ENCODE measurements around the gene NXNL2.

NXNL2 gene

DNA sequence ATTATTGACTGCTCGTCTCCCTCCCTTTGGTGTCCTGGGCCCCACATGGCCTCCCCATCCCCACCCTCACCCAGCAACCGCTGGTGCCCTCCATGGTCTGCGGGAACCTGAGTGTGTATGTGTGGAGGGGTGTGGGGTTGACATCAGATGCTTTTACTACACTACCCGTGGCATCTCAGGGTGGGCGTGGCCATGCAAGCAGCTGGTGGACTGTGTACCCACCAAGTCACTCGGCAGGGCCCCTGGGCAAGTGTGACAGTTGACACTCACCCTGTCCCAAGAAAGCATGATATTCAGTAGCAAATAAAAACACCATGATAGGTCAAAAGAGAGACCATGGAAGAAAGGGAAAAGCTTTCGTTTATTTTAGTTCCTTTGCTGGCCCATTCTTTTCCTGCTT, 7.4 kb upstream of the NXNL2 start:
- Histone ChIP-seq H3K36me3 (ENCODE audit: control insufficient read depth, insufficient read depth, low read length) (no peaks in the 10 kb centered on the region), H3K4me3 (replicated peaks; ENCODE audit: low read depth, low read length) (no peak overlapping the region), H3K27me3 (replicated peaks; ENCODE audit: control insufficient read depth, insufficient read depth, low read length) (no peaks in the 10 kb centered on the region; the same call in 1 of the 2 replicates)
- DNase-seq (ENCODE audit: extremely low read depth, insufficient read length) = no peak
- TF ChIP-seq, protein P1, sequence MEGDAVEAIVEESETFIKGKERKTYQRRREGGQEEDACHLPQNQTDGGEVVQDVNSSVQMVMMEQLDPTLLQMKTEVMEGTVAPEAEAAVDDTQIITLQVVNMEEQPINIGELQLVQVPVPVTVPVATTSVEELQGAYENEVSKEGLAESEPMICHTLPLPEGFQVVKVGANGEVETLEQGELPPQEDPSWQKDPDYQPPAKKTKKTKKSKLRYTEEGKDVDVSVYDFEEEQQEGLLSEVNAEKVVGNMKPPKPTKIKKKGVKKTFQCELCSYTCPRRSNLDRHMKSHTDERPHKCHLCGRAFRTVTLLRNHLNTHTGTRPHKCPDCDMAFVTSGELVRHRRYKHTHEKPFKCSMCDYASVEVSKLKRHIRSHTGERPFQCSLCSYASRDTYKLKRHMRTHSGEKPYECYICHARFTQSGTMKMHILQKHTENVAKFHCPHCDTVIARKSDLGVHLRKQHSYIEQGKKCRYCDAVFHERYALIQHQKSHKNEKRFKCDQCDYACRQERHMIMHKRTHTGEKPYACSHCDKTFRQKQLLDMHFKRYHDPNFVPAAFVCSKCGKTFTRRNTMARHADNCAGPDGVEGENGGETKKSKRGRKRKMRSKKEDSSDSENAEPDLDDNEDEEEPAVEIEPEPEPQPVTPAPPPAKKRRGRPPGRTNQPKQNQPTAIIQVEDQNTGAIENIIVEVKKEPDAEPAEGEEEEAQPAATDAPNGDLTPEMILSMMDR (IDR thresholded peaks at IDR 0.05; ENCODE audit: insufficient read depth, low read length, poor library complexity, severe bottlenecking) = no peak

DNA sequence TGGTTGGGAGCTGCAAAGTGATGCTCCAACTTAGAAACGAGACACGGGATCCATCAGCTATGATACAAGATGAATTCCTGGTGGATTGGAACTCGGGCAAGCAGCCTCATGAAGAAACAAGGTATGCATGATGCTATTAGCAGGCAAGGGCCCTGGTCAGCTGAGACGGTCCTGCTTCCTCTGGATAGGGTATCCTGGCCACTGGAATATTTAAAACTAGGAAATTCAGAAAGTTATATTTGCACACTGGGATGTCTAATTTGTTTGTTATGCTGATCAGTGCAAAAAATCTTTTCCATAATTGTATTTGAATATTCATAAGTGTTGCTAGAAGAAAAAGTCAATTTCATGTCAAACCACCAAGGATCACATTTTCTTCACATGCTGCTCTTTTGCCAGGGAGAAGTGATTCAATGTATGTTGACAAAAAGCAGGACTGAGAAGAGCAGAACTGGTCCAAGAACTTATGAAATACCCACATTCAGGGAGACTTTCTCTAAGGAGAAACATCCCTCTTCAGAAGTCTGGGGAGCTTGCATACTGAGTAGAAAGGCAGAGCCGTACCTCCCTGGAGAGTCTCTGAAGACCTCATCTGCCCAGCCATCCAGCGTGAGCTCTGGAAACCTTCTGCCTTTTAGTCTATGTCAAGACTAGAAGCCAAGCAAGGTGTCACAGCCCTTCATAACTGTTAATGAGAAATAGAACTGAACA, 6.7 kb upstream of the NXNL2 start:
- H3K27me3 ChIP-seq (replicated peaks; ENCODE audit: control insufficient read depth, insufficient read depth, low read length) = no peaks in the 10 kb centered on the region; the same call in 1 of the 2 replicates
- TF ChIP-seq, protein P1 (IDR thresholded peaks at IDR 0.05; ENCODE audit: insufficient read depth, low read length, poor library complexity, severe bottlenecking) = no peak
- no peak for DNase-seq (ENCODE audit: extremely low read depth, insufficient read length)
- H3K36me3 ChIP-seq (ENCODE audit: control insufficient read depth, insufficient read depth, low read length) = no peaks in the 10 kb centered on the region
- no peak overlapping the region for H3K4me3 ChIP-seq (replicated peaks; ENCODE audit: low read depth, low read length)

DNA sequence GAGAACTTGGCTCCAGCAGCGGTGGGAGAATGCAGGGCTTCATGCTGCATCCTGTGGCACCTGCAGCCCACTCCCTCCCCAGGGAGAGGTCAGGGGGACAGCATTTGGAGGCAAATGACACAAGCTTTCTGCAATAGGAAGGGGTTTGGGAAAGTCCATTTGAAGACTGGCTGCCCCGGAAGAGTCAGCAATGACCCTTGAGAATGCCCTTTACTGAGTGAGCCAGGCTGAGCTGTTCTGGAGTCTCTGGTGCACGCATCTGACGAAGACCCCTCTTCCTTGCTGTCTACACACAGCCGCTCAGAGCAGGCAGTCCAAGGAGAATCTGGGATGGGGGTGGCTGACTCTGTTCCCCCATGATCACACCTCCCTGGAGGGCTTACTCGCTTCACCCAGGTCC, 5.5 kb upstream of the NXNL2 start:
- TF ChIP-seq, protein P1 (IDR thresholded peaks at IDR 0.05; ENCODE audit: insufficient read depth, low read length, poor library complexity, severe bottlenecking) = no peak
- H3K27me3 ChIP-seq (replicated peaks; ENCODE audit: control insufficient read depth, insufficient read depth, low read length) = no peaks in the 10 kb centered on the region; the same call in none of the 2 replicates
- no peaks in the 10 kb centered on the region for H3K36me3 ChIP-seq (ENCODE audit: control insufficient read depth, insufficient read depth, low read length)
- H3K4me3 ChIP-seq (replicated peaks; ENCODE audit: low read depth, low read length) = no peak overlapping the region
- no peak for DNase-seq (ENCODE audit: extremely low read depth, insufficient read length)

DNA sequence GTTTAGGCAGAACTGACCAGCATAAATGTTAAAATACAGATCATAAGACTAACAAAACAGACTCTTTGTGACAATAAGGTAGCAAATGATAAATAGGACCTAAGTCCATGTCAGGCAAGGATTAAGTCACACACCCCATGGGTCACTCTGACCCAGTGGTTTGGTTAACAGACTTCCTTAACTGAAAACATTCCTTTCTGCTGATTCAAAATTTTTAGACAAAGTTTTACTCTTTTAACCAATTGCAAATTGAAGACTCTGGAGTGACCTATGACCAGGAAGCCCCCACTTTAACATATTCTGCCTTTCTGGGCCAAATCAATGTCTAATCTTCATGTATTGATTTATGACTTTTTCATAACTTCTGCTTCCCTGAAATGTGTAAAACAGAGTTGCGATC, 4.9 kb upstream of the NXNL2 start:
- DNase-seq (ENCODE audit: extremely low read depth, insufficient read length) = no peak
- H3K4me3 ChIP-seq (replicated peaks; ENCODE audit: low read depth, low read length) = no peak overlapping the region
- no peaks in the 10 kb centered on the region; the same call in none of the 2 replicates for H3K27me3 ChIP-seq (replicated peaks; ENCODE audit: control insufficient read depth, insufficient read depth, low read length)
- TF ChIP-seq, protein P1 (IDR thresholded peaks at IDR 0.05; ENCODE audit: insufficient read depth, low read length, poor library complexity, severe bottlenecking) = no peak
- no peaks in the 10 kb centered on the region for H3K36me3 ChIP-seq (ENCODE audit: control insufficient read depth, insufficient read depth, low read length)

DNA sequence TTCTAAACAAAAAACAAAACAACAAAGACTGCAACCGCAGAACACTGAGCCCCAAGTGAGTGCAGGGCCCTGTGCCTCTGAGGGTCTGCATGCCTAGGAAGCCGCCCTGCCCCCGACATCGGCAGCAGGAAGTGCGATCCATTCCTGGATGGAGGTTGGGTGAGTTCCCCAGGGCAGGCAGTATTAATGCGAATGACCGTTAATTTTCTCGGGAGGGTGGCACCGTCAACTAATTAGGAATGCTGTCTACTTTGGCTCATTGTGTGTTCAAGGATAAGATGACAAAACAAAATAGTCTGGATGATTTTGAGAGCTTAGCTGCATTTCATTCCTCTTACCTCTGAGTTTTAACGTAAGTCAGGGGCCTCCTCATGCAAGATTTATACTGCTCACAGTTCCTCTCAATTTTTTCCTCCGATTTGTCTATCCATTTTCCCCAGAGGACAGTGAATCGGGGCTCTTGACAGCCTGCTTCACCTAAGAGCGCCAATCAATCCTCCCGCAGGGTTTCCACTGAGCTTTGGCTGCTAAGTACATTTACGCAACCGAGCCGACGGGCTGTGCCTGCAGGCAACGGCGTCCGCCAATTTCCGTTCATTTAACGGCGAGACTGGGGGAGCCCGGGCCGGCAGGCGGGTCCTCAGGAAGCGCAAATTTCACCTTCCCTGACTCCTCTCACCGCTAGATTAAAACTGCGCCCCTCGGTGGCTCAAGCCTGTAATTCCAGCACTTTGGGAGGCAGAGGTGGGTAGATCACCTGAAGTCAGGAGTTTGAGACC, 2.9 kb upstream of the NXNL2 start:
- Histone ChIP-seq H3K27me3 (replicated peaks; ENCODE audit: control insufficient read depth, insufficient read depth, low read length) (no peaks in the 10 kb centered on the region; the same call in none of the 2 replicates), H3K4me3 (replicated peaks; ENCODE audit: low read depth, low read length) (no peak overlapping the region), H3K36me3 (ENCODE audit: control insufficient read depth, insufficient read depth, low read length) (no peaks in the 10 kb centered on the region)
- TF ChIP-seq, protein P1 (IDR thresholded peaks at IDR 0.05; ENCODE audit: insufficient read depth, low read length, poor library complexity, severe bottlenecking) = no peak
- DNase-seq (ENCODE audit: extremely low read depth, insufficient read length) = no peak

All from GM06990 (cell line).